ENCODE results near the gene AMELX. TPM values are rescaled to one million over a fixed set of nuclear protein-coding genes. Genes with fewer than 3 reads are reported as not detected.

Gene AMELX
- polyA plus RNA-seq, 1 donor (not counting 4 experiments of a cell fraction or from before 2014, with no cell fraction given) = not detected

- Histone ChIP-seq H3K9me3 (ENCODE audit: control insufficient read depth, low read depth, low read length) (no peaks in the 10 kb centered on the region), H3K9ac (ENCODE audit: control insufficient read depth, extremely low read depth, insufficient read depth, low read length) (no peak overlapping the region), H3K9me1 (ENCODE audit: control insufficient read depth, extremely low read depth, insufficient read depth, low read length) (no peaks in the 10 kb centered on the region), H3K27me3 (ENCODE audit: control insufficient read depth, extremely low read depth, insufficient read depth, low read length) (peaks cover 3% of the 10 kb centered on the region), H2AFZ (ENCODE audit: control insufficient read depth, low read length) (no peak overlapping the region), H3K4me2 (ENCODE audit: control insufficient read depth, extremely low read depth, insufficient read depth, low read depth, low read length) (no peak overlapping the region), H3K36me3 (ENCODE audit: control insufficient read depth in 2 of 2, extremely low read depth in 1 of 2, insufficient read depth in 2 of 2, low read length in 2 of 2) (no peaks in the 10 kb centered on the region), H3K4me3 (ENCODE audit: control insufficient read depth in 2 of 3, extremely low read depth in 1 of 3, insufficient read depth in 2 of 3, low read depth in 1 of 3, low read length in 3 of 3) (no peak overlapping the region), H3K4me1 (ENCODE audit: control insufficient read depth, extremely low read depth, insufficient read depth, low read length) (no peaks in the 10 kb centered on the region), H4K20me1 (ENCODE audit: control insufficient read depth, extremely low read depth, insufficient read depth, low read length) (no peaks in the 10 kb centered on the region), H3K79me2 (ENCODE audit: control insufficient read depth, insufficient read depth, low read length) (no peaks in the 10 kb centered on the region), H3K27ac (ENCODE audit: control insufficient read depth, insufficient read depth, low read length) (no peak overlapping the region)
- no peak for TF ChIP-seq EZH2 (IDR thresholded peaks at IDR 0.05; ENCODE audit: low read length)
- no peak for TF ChIP-seq CTCF (optimal IDR thresholded peaks at IDR 0.05 in 1 of 3, IDR thresholded peaks at IDR 0.05 in 1 of 3, conservative IDR thresholded peaks at IDR 0.05 in 1 of 3; ENCODE audit: extremely low read depth in 1 of 3, insufficient read depth in 2 of 3, low read length in 3 of 3)
- DNase-seq (ENCODE audit: low read depth, low spot score) (no peak), FAIRE-seq (no peak)
- dilution Hi-C loops (cut with MboI; ENCODE audit: extremely low pct_ligation_motif_present, low sequenced_read_pairs) = no loop called here
Observed at GRCh38 chrX:11267425-11267824, 25.8 kb upstream of the AMELX start.

- FAIRE-seq (no peak), DNase-seq (ENCODE audit: low read depth, low spot score) (no peak)
- Histone ChIP-seq H3K9me3 (ENCODE audit: control insufficient read depth, low read depth, low read length) (no peaks in the 10 kb centered on the region), H3K9ac (ENCODE audit: control insufficient read depth, extremely low read depth, insufficient read depth, low read length) (no peak overlapping the region), H3K27me3 (ENCODE audit: control insufficient read depth, extremely low read depth, insufficient read depth, low read length) (peaks cover 3% of the 10 kb centered on the region), H3K79me2 (ENCODE audit: control insufficient read depth, insufficient read depth, low read length) (no peaks in the 10 kb centered on the region), H3K9me1 (ENCODE audit: control insufficient read depth, extremely low read depth, insufficient read depth, low read length) (no peaks in the 10 kb centered on the region), H3K4me2 (ENCODE audit: control insufficient read depth, extremely low read depth, insufficient read depth, low read depth, low read length) (no peak overlapping the region), H2AFZ (ENCODE audit: control insufficient read depth, low read length) (no peak overlapping the region), H4K20me1 (ENCODE audit: control insufficient read depth, extremely low read depth, insufficient read depth, low read length) (no peaks in the 10 kb centered on the region), H3K27ac (ENCODE audit: control insufficient read depth, insufficient read depth, low read length) (no peak overlapping the region), H3K4me3 (ENCODE audit: control insufficient read depth in 2 of 3, extremely low read depth in 1 of 3, insufficient read depth in 2 of 3, low read depth in 1 of 3, low read length in 3 of 3) (no peak overlapping the region), H3K36me3 (ENCODE audit: control insufficient read depth in 2 of 2, extremely low read depth in 1 of 2, insufficient read depth in 2 of 2, low read length in 2 of 2) (no peaks in the 10 kb centered on the region), H3K4me1 (ENCODE audit: control insufficient read depth, extremely low read depth, insufficient read depth, low read length) (no peaks in the 10 kb centered on the region)
- TF ChIP-seq EZH2 (IDR thresholded peaks at IDR 0.05; ENCODE audit: low read length) (no peak), CTCF (optimal IDR thresholded peaks at IDR 0.05 in 1 of 3, IDR thresholded peaks at IDR 0.05 in 1 of 3, conservative IDR thresholded peaks at IDR 0.05 in 1 of 3; ENCODE audit: extremely low read depth in 1 of 3, insufficient read depth in 2 of 3, low read length in 3 of 3) (no peak)
- dilution Hi-C loops (cut with MboI; ENCODE audit: extremely low pct_ligation_motif_present, low sequenced_read_pairs) = no loop called here
Observed at GRCh38 chrX:11269006-11269405, 24.2 kb upstream of the AMELX start.
